Stimulated activated CD8-positive, alpha-beta memory T cell treated with anti-CD3 and anti-CD28 coated beads, Interleukin-12 subunit alpha, Interleukin-12 subunit beta, amount 100 ng/mL, for 1 hour (primary cell): ENCODE results near the gene IQSEC2.
A peak's percentile ranks its signal among the peaks of the same experiment; 100 is the strongest.

Source experiments
- DNase-seq: peaks from one replicate; pipeline ENCODE4 v3.0.0-alpha.2; 2020; ENCODE audit warnings: low read depth

The IQSEC2 gene

GRCh38 chrX:53244610-53245009, 36.8 kb downstream of the IQSEC2 start:
- no peak for DNase-seq

- DNase-seq = no peak
These were observed 39.1 kb downstream of the IQSEC2 start for GRCh38 chrX:53242310-53242709.

GRCh38 chrX:53241558-53241957, 39.8 kb downstream of the IQSEC2 start:
- no peak for DNase-seq

- no peak for DNase-seq
These were observed 41.9 kb downstream of the IQSEC2 start for GRCh38 chrX:53239474-53239873.

GRCh38 chrX:53237056-53237455, 44.3 kb downstream of the IQSEC2 start:
- no peak for DNase-seq

GRCh38 chrX:53236025-53236679, 45.2 kb downstream of the IQSEC2 start:
- DNase-seq = no peak

- DNase-seq = no peak
These were observed 45.8 kb downstream of the IQSEC2 start for GRCh38 chrX:53235566-53235965.

GRCh38 chrX:53234484-53234883, 46.9 kb downstream of the IQSEC2 start:
- no peak for DNase-seq

- DNase-seq = no peak
These were observed 47.8 kb downstream of the IQSEC2 start for GRCh38 chrX:53233536-53233935.

GRCh38 chrX:53230116-53230515, 51.3 kb downstream of the IQSEC2 start:
- DNase-seq = no peak

GRCh38 chrX:53227224-53227765, 54.1 kb downstream of the IQSEC2 start:
- no peak for DNase-seq

GRCh38 chrX:53224860-53225797, 56.3 kb downstream of the IQSEC2 start, which contains the start of gene KDM5C:
Gene KDM5C (minus strand): TSS chrX:53225207. CDS start chrX:53224889, 318 bp downstream.
- peak; percentile 79 for DNase-seq

GRCh38 chrX:53223955-53224859, 57.2 kb downstream of the IQSEC2 start:
- no peak for DNase-seq

GRCh38 chrX:53223068-53223693, 58.2 kb downstream of the IQSEC2 start:
- DNase-seq = no peak
